GM13977 (cell line): ENCODE data around the gene NEK9.

Source experiments
- DNase-seq: peaks from one replicate; pipeline ENCODE4 v3.0.0; 2012; ENCODE audit warnings: low spot score
- in situ Hi-C: fragments of 300-500 bp; cut with MboI; formaldehyde crosslinking; loops from one replicate; pipeline ENCODE4 v1.12.0; 2022; ENCODE audit warnings: low sequenced_read_pairs, low pct_unique_long_range_greater_than_20kb, mixed read lengths, inconsistent platforms; ENCODE audit not compliant: unreplicated experiment
- TF ChIP-seq, protein P1 (sequence below): IDR thresholded peaks from 2 replicates; pipeline ENCODE4 v1.5.1; 2012; ENCODE audit warnings: mild to moderate bottlenecking, control low read depth; ENCODE audit not compliant: insufficient read depth; ENCODE audit errors: extremely low read depth, missing control alignments

Gene NEK9

DNA sequence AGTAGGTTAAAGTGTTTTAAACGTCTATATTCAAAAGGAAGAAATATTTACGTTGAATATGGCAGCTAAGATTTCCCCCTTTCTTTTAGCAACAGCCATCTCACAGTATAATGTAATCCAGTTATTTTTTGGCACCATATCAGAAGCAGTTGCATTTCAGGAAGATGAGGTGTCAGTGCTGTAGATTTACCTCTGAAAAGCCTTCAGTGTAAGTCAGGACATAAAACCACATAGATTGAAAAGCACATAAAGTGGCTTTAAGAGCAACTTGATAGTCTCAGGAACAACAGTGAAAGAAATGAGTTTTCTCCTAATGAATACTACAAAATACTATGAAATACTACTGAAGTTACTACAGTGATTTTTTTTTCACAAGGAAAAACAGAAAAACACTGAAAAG is 82.5 kb downstream of the NEK9 start:
- no peak for DNase-seq
- TF ChIP-seq, protein P1, sequence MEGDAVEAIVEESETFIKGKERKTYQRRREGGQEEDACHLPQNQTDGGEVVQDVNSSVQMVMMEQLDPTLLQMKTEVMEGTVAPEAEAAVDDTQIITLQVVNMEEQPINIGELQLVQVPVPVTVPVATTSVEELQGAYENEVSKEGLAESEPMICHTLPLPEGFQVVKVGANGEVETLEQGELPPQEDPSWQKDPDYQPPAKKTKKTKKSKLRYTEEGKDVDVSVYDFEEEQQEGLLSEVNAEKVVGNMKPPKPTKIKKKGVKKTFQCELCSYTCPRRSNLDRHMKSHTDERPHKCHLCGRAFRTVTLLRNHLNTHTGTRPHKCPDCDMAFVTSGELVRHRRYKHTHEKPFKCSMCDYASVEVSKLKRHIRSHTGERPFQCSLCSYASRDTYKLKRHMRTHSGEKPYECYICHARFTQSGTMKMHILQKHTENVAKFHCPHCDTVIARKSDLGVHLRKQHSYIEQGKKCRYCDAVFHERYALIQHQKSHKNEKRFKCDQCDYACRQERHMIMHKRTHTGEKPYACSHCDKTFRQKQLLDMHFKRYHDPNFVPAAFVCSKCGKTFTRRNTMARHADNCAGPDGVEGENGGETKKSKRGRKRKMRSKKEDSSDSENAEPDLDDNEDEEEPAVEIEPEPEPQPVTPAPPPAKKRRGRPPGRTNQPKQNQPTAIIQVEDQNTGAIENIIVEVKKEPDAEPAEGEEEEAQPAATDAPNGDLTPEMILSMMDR = no peak
- in situ Hi-C loops = no loop called here

DNA sequence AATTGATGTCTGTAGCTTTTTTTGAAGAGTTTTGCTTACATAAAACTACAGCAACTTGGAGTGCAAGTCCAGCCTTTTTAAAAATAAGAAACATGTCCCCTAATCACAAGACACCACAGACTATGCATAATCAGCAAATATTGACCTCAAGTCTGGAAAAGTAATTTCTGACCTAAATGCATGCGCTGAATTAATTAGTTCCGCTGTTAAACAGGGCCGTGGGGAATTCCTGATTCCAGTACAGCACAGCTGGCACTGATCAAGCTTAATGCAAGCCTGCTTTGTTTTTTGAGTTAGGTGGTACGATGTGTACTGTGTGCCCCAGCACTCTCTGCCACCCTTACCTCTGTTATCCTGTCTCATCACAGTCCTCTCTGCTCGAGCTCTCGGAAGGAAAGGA is 84.8 kb downstream of the NEK9 start:
- TF ChIP-seq, protein P1 = no peak
- in situ Hi-C loops = no loop called here
- DNase-seq = no peak

DNA sequence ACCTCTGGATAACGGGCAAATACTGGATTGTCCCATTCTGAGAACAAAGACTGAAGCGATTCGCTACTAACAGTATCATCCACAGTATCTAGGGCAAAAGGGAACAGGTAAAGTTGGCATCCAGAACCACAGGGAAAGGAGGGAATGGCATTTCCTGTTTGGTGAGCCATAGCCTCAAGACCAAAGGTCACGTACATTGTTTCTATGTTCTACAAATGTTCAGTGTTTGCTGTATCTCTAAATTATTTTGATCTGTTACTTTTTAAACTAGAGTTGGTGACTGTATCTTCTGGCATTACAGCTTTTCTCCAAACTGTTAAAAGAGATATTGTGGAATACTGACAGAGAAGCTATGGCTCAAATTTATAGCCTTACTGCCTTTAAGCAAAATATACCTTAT is 85.2 kb downstream of the NEK9 start:
- in situ Hi-C loops = no loop called here
- TF ChIP-seq, protein P1 = no peak
- DNase-seq = no peak

DNA sequence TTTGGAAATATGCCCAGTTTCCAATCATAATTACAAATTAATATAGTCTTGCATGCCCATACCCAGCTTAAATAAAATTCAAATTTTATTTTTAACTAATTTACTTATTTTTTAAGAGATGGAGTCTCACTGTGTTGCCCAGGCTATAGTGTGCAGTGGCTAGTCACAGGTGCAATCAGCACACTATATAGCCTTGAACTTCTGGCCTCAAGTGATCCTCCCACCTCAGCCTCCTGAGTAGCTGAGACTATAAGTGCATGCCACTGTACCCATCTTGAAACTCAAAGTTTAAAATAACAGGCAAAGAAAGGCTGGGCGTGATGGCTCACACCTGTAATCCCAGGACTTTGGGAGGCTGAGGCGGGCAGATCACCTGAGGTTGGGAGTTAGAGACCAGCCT is 85.9 kb downstream of the NEK9 start:
- in situ Hi-C loops = no loop called here
- DNase-seq = no peak
- TF ChIP-seq, protein P1 = no peak

DNA sequence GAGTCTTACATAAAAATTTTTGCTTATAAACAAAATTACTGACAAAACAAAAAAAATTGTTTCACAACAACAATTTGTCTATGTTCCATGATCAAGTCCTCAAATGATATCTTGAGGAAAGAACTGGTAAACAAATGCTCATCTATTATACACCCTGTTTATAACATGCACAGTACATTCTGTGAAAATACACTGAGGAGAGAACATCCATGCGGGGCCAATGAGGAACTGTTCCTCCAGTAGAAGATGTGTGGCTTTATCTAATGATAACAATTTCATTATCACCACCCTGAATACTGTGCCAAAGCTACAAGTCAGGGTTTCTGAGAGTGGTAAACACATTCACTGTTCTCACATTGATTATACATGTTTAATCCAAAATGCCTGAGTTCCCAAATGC is 86.3 kb downstream of the NEK9 start:
- no peak for DNase-seq
- in situ Hi-C loops = no loop called here
- TF ChIP-seq, protein P1 = no peak

DNA sequence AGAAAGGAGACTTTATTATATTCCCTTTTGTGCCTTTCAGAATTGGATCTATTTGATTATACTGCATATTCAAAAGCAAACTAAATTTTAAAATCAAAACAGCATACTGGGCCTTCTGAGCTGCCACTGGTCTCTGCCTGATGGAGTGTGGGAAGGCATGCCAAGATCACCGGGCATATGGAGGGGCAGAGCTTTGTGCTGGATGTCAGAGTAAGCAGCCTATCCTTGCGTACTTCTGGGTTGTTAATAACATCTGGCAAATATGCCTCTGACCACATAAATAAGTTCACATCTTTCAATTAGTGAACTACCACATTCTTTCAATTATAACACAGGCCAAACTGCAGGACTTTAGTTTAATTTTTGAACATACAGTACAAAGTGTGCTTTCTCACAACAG is 93.9 kb downstream of the NEK9 start:
- in situ Hi-C loops = no loop called here
- TF ChIP-seq, protein P1 = no peak
- DNase-seq = no peak

DNA sequence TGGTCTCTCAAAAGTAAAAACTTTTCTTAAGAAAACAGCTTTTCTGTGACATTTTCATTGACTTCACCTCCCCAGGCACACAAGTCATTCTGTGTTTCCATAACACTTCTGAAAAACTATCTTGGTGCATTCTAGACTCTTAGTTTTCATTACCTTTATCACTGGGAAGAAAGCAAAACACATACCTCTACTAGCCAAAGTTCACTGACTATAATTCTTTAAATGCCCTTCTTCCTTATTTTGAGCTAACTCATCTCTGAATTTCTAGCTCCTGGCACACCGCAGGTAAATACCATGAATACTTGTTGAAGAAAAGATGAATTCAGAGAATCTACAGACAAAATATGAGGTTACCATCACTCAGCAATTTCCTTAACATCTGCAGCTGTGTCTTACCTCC is 96.7 kb downstream of the NEK9 start:
- TF ChIP-seq, protein P1 = no peak
- in situ Hi-C loops = no loop called here
- no peak for DNase-seq
